Measurements from ENCODE around the gene TMEM212.
A peak's percentile ranks its signal among the peaks of the same experiment; 100 is the strongest.
"Not testable (repeated sequence)": the region's sequence is repeated elsewhere in the genome, so short reads cannot be mapped to it uniquely, and the experiment has no call there.

The TMEM212 gene

DNA sequence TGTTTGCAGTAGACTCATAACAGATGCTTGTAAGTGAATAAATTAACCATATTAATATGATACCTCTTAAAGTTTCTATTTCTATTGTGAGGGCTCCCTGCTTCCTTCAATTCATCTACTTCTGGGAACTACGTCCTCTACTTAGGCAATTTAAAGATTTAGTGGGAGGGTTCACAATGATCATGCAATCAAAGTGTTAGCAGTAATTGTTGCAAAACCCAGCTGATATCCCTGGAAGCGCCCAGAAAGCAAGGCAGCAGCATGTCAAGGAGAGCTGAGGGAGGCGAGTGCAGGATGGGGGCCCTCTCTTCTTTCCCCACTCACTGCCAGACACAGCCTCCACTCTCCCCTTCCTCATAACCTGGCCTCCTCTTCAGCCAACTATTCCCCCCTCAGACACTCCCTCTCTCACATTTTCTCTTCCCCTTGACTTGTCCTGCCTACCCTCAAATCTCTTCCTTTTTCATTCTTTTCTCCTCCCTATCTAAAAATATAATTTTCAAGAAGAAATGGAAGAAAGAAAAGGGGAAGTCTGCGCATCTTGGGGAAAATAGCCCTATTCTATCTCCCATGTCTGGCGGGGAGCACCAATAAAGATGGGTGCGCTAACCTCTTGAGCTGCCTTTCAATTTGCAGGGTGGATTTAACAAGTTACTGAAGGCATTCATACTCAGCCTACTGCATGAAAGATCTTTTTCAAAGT, 6.6 kb downstream of the TMEM212 start:
- DNase-seq (ENCODE audit: extremely low spot score) = no peak
- ChIA-PET POLR2A (no interaction called here), CTCF (interaction anchor here (0.6 kb wide), 1 partner anchor 900 kb away, joined by 3 read pairs; no protein-coding TSS in a partner anchor)
- TF ChIP-seq ZNF384 (IDR thresholded peaks at IDR 0.05) (no peak), CTBP1 (IDR thresholded peaks at IDR 0.05; ENCODE audit: borderline replicate concordance) (no peak), TARDBP (IDR thresholded peaks at IDR 0.05) (no peak), SP1 (IDR thresholded peaks at IDR 0.05) (no peak), HDGF (IDR thresholded peaks at IDR 0.05; ENCODE audit: borderline replicate concordance) (no peak), LEF1 (IDR thresholded peaks at IDR 0.05; ENCODE audit: borderline replicate concordance) (no peak), FOXA1 (IDR thresholded peaks at IDR 0.05) (no peak), FOXM1 (IDR thresholded peaks at IDR 0.05; ENCODE audit: borderline replicate concordance) (no peak), ELF4 (IDR thresholded peaks at IDR 0.05) (no peak), FOXK2 (IDR thresholded peaks at IDR 0.05) (no peak), SUZ12 (IDR thresholded peaks at IDR 0.05) (no peak), L3MBTL2 (conservative IDR thresholded peaks at IDR 0.05) (no peak)
- TF ChIP-seq, protein P1, sequence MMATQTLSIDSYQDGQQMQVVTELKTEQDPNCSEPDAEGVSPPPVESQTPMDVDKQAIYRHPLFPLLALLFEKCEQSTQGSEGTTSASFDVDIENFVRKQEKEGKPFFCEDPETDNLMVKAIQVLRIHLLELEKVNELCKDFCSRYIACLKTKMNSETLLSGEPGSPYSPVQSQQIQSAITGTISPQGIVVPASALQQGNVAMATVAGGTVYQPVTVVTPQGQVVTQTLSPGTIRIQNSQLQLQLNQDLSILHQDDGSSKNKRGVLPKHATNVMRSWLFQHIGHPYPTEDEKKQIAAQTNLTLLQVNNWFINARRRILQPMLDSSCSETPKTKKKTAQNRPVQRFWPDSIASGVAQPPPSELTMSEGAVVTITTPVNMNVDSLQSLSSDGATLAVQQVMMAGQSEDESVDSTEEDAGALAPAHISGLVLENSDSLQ (IDR thresholded peaks at IDR 0.05) = no peak

DNA sequence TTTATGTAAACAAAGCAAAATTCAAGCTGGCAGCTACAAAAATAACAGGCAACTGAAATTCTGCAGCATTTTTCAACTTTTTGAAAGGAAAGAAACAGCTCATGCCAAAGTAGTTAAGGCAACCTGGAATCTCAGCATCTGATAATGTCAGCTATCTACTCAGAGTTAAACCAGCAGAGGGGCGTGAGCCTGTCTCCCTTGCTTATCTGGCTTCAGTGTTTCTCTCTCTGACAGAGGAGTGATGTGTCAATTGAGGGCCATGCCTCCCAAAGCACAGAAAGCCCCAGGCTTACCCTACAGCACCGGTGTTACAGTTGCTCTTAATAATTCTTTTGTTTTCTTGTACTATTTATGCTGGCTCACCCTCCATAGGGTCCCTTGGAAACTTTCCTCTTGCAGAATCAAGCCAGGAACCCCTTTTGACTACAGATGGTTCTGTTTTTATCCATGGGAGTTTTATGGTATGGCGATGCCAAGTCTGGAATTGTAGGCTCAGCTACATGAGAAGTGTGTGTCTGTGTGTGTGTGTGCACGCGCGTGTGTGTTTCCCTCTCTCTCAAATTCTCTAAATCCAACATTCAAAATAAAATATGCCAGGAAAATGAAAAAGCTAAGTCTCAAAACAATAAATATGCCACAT, 7.3 kb downstream of the TMEM212 start:
- ChIA-PET CTCF (no interaction called here), POLR2A (no interaction called here)
- DNase-seq (ENCODE audit: extremely low spot score) = no peak

GRCh38 chr3:171850960-171851659, 8.0 kb downstream of the TMEM212 start:
- TF ChIP-seq SUZ12 (IDR thresholded peaks at IDR 0.05) = no peak
- no peak for TF ChIP-seq NFRKB (IDR thresholded peaks at IDR 0.05)
- TF ChIP-seq ZNF384 (IDR thresholded peaks at IDR 0.05) = no peak
- no peak for TF ChIP-seq ELF4 (IDR thresholded peaks at IDR 0.05)
- TF ChIP-seq L3MBTL2 (conservative IDR thresholded peaks at IDR 0.05) = no peak
- no peak for TF ChIP-seq SP1 (IDR thresholded peaks at IDR 0.05)
- no peak for TF ChIP-seq FOXK2 (IDR thresholded peaks at IDR 0.05)
- no peak for TF ChIP-seq CTBP1 (IDR thresholded peaks at IDR 0.05; ENCODE audit: borderline replicate concordance)
- no peak for TF ChIP-seq HDGF (IDR thresholded peaks at IDR 0.05; ENCODE audit: borderline replicate concordance)
- no peak for DNase-seq (ENCODE audit: extremely low spot score)
- ChIA-PET CTCF (no interaction called here), POLR2A (no interaction called here)

More for the DNA sequence above, 7.3 kb downstream of the TMEM212 start:
- TF ChIP-seq FOXA1 (IDR thresholded peaks at IDR 0.05) (no peak), NFRKB (IDR thresholded peaks at IDR 0.05) (no peak), L3MBTL2 (conservative IDR thresholded peaks at IDR 0.05) (no peak), TARDBP (IDR thresholded peaks at IDR 0.05) (no peak), LEF1 (IDR thresholded peaks at IDR 0.05; ENCODE audit: borderline replicate concordance) (no peak), ELF4 (IDR thresholded peaks at IDR 0.05) (no peak), CTBP1 (IDR thresholded peaks at IDR 0.05; ENCODE audit: borderline replicate concordance) (no peak), HDGF (IDR thresholded peaks at IDR 0.05; ENCODE audit: borderline replicate concordance) (no peak), FOXM1 (IDR thresholded peaks at IDR 0.05; ENCODE audit: borderline replicate concordance) (no peak), FOXK2 (IDR thresholded peaks at IDR 0.05) (no peak), SP1 (IDR thresholded peaks at IDR 0.05) (no peak), SUZ12 (IDR thresholded peaks at IDR 0.05) (no peak), ARNT (IDR thresholded peaks at IDR 0.05) (no peak), ZNF384 (IDR thresholded peaks at IDR 0.05) (no peak), BHLHE40 (IDR thresholded peaks at IDR 0.05; ENCODE audit: borderline replicate concordance) (no peak)
- TF ChIP-seq, protein P1 (IDR thresholded peaks at IDR 0.05) = no peak

GRCh38 chr3:171851660-171852058, 8.5 kb downstream of the TMEM212 start:
- CTCF ChIA-PET = no interaction called here
- POLR2A ChIA-PET = no interaction called here
- TF ChIP-seq, protein P1 (IDR thresholded peaks at IDR 0.05) = peak; percentile 28; the same call in 1 of the 2 replicates
- no peak for TF ChIP-seq SUZ12 (IDR thresholded peaks at IDR 0.05)
- no peak for DNase-seq (ENCODE audit: extremely low spot score)

DNA sequence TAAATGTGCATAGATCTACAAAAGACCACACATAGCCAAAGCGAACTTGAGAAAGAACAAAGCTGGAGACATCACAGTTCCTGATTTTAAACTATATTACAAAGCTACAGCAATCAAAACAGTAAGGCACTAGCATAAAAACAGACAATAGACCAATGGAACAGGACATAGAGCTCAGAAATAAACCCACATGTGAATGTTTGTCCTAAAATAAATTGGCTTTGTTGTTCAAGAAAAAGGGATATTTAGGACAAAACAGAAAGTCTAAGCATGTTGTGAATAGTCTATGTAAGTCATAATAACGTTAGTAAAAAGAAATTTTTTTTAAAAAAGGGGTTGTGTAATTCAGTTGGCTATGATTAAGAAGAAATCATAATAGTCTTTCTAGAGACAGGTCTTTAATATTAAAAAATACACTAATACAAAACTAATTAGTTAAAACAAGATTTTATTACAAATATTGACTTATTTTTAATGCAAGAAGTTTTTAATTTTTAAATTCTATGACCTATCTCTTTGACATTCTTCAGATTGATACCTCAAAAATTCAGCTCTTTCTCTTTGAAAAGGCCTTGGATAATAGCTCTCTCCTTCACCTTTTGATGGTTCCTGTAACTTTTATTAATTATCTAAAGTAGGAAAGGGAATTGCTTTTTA, 11.6 kb downstream of the TMEM212 start:
- ChIA-PET CTCF (no interaction called here), POLR2A (no interaction called here)
- TF ChIP-seq ZNF384 (IDR thresholded peaks at IDR 0.05) = peak; percentile 57; the same call in 1 of the 2 replicates
- TF ChIP-seq FOXA1 (IDR thresholded peaks at IDR 0.05) = no peak
- no peak for TF ChIP-seq LEF1 (IDR thresholded peaks at IDR 0.05; ENCODE audit: borderline replicate concordance)
- TF ChIP-seq CTBP1 (IDR thresholded peaks at IDR 0.05; ENCODE audit: borderline replicate concordance) = no peak
- no peak for TF ChIP-seq ELF4 (IDR thresholded peaks at IDR 0.05)
- TF ChIP-seq SUZ12 (IDR thresholded peaks at IDR 0.05) = no peak
- no peak for TF ChIP-seq HDGF (IDR thresholded peaks at IDR 0.05; ENCODE audit: borderline replicate concordance)
- DNase-seq (ENCODE audit: extremely low spot score) = no peak

- POLR2A ChIA-PET; DNase-seq (ENCODE audit: extremely low spot score); CTCF ChIA-PET: not testable (repeated sequence)
Observed at GRCh38 chr3:171858770-171859169, 15.6 kb downstream of the TMEM212 start.
